HG03039 (cell line): ENCODE results near the gene REV3L.
"Not testable (repeated sequence)": the region's sequence is repeated elsewhere in the genome, so short reads cannot be mapped to it uniquely, and the experiment has no call there.

ENCODE experiments used
- ATAC-seq: cut with Tn5 transposase; IDR thresholded peaks from one replicate; pipeline ENCODE4 v1.9.1; 2021; ENCODE audit warnings: mild to moderate bottlenecking, moderate library complexity; ENCODE audit not compliant: unreplicated experiment

REV3L gene

GRCh38 chr6:111482959-111483735 is at the start of gene REV3L:
Gene REV3L (minus strand): TSS chr6:111483218. CDS start chr6:111482888, 330 bp downstream.
- peak; percentile 25 for ATAC-seq

- no peak for ATAC-seq
Measured at GRCh38 chr6:111531185-111531584, 48.2 kb upstream of the REV3L start.

GRCh38 chr6:111530667-111531066 is 47.6 kb upstream of the REV3L start:
- no peak for ATAC-seq

GRCh38 chr6:111530218-111530617 is 47.2 kb upstream of the REV3L start:
- no peak for ATAC-seq

GRCh38 chr6:111527367-111527766 is 44.3 kb upstream of the REV3L start:
- no peak for ATAC-seq

GRCh38 chr6:111524735-111525134 is 41.7 kb upstream of the REV3L start:
- no peak for ATAC-seq

GRCh38 chr6:111524252-111524651 is 41.2 kb upstream of the REV3L start:
- ATAC-seq, result no peak

- no peak for ATAC-seq
Measured at GRCh38 chr6:111523484-111524167, 40.6 kb upstream of the REV3L start.

GRCh38 chr6:111522393-111523020 is 39.5 kb upstream of the REV3L start:
- ATAC-seq, result no peak

- no peak for ATAC-seq
Measured at GRCh38 chr6:111521497-111522270, 38.7 kb upstream of the REV3L start.

- ATAC-seq, result no peak
Measured at GRCh38 chr6:111520524-111520923, 37.5 kb upstream of the REV3L start.

- no peak for ATAC-seq
Measured at GRCh38 chr6:111517965-111518364, 34.9 kb upstream of the REV3L start.

GRCh38 chr6:111515259-111515658 is 32.2 kb upstream of the REV3L start:
- ATAC-seq, result no peak

GRCh38 chr6:111514531-111514930 is 31.5 kb upstream of the REV3L start:
- not testable (repeated sequence) for ATAC-seq

GRCh38 chr6:111507219-111507618 is 24.2 kb upstream of the REV3L start:
- ATAC-seq, result not testable (repeated sequence)

- not testable (repeated sequence) for ATAC-seq
Measured at GRCh38 chr6:111505498-111505897, 22.5 kb upstream of the REV3L start.

GRCh38 chr6:111503660-111504059 is 20.6 kb upstream of the REV3L start:
- ATAC-seq, result no peak

GRCh38 chr6:111503194-111503593 is 20.2 kb upstream of the REV3L start:
- ATAC-seq, result no peak

GRCh38 chr6:111502154-111502553 is 19.1 kb upstream of the REV3L start:
- ATAC-seq, result no peak

GRCh38 chr6:111499269-111499793 is 16.3 kb upstream of the REV3L start:
- no peak for ATAC-seq
